Caco-2 (cell line): ENCODE measurements around the gene PADI4. TPM values are rescaled to one million over a fixed set of nuclear protein-coding genes. Genes with fewer than 3 reads are reported as not detected.
A peak's percentile ranks its signal among the peaks of the same experiment; 100 is the strongest.

Experiments used
- BruUV-seq: library from RNA; stranded (reverse); fragments of 400-500 nt; replicated peaks from 2 replicates; lab custom pipeline; 2021; lab: Mats Ljungman, UMichigan
- CTCF ChIA-PET: fragments of 300-600 bp; sonication (Branson Sonifier 250); formaldehyde crosslinking; loops from one replicate; lab custom pipeline; 2022; ENCODE audit warnings: antibody characterized with exemption; lab: Charles Lee
- POLR2A ChIA-PET: fragments of 300-600 bp; sonication (Branson Sonifier 250); formaldehyde crosslinking; loops from one replicate; lab custom pipeline; 2022; ENCODE audit warnings: antibody characterized with exemption; lab: Charles Lee
- DNase-seq, 2 experiments: peaks; one replicate each; pipeline versions ENCODE4 v3.0.0 to v3.0.0-alpha.2; 2020 to 2022
- H3K27me3 ChIP-seq: replicated peaks from 2 replicates; pipeline ENCODE4 v1.6.0; 2011; ENCODE audit warnings: low read length; ENCODE audit not compliant: control insufficient read depth, insufficient read depth
- H3K36me3 ChIP-seq: 2 replicates; pipeline ENCODE4 v1.5.1; 2011; ENCODE audit warnings: low read length; ENCODE audit not compliant: control insufficient read depth, insufficient read depth
- H3K4me1 ChIP-seq: fragments of 250-450 bp; sonication (Bioruptor Pico); 2 replicates; pipeline ENCODE4 v1.5.1; 2020; ENCODE audit warnings: mild to moderate bottlenecking
- H3K4me3 ChIP-seq: 2 replicates; pipeline ENCODE4 v1.5.1; 2011; ENCODE audit warnings: low read depth, mild to moderate bottlenecking, control low read depth, low read length
- H3K9me3 ChIP-seq: fragments of 250-450 bp; sonication (Bioruptor Pico); 2 replicates; pipeline ENCODE4 v1.5.1; 2020; ENCODE audit warnings: mild to moderate bottlenecking, moderate library complexity
- H3K27ac Mint-ChIP-seq: one replicate; pipeline ENCODE4 v1.8.0; 2022; ENCODE audit warnings: mixed read lengths; ENCODE audit not compliant: unreplicated experiment
- H3K27me3 Mint-ChIP-seq: one replicate; pipeline ENCODE4 v1.8.0; 2022; ENCODE audit warnings: mixed read lengths; ENCODE audit not compliant: insufficient read depth, unreplicated experiment
- H3K36me3 Mint-ChIP-seq: one replicate; pipeline ENCODE4 v1.8.0; 2022; ENCODE audit warnings: mild to moderate bottlenecking, mixed read lengths; ENCODE audit not compliant: insufficient read depth, unreplicated experiment
- H3K4me1 Mint-ChIP-seq: one replicate; pipeline ENCODE4 v1.8.0; 2022; ENCODE audit warnings: low read depth, mixed read lengths; ENCODE audit not compliant: unreplicated experiment
- H3K4me3 Mint-ChIP-seq: one replicate; pipeline ENCODE4 v1.8.0; 2022; ENCODE audit warnings: mild to moderate bottlenecking, moderate library complexity, mixed read lengths; ENCODE audit not compliant: unreplicated experiment
- H3K9me3 Mint-ChIP-seq: one replicate; pipeline ENCODE4 v1.8.0; 2022; ENCODE audit warnings: mixed read lengths; ENCODE audit not compliant: unreplicated experiment
- CTCF ChIP-seq, 2 experiments: fragments of 200-600 bp in 1 of 2; IDR thresholded peaks; 1 replicate in 1 of 2; 2 replicates in 1 of 2; pipeline versions ENCODE4 v1.5.1 to v1.8.0; 2011 to 2022; ENCODE audit warnings: antibody characterized with exemption in 1 of 2, control low read depth in 1 of 2, inconsistent platforms in 1 of 2, low read depth in 1 of 2, low read length in 1 of 2, mild to moderate bottlenecking in 1 of 2, moderate library complexity in 1 of 2; ENCODE audit not compliant: insufficient read depth in 1 of 2, severe bottlenecking in 1 of 2, unreplicated experiment in 1 of 2
- intact Hi-C: fragments of 100-400 bp; cut with micrococcal nuclease; formaldehyde crosslinking; loops from one replicate; pipeline ENCODE4 v1.10.0; 2022; ENCODE audit not compliant: unreplicated experiment
- total RNA-seq: library from RNA; stranded (reverse); gene quantifications from 2 replicates; pipeline ENCODE4 v1.2.3, GENCODE V29; 2022

The PADI4 gene
- total RNA-seq, 1 experiment from 2014 or later, result not detected

GRCh38 chr1:17264470-17264869, 43.5 kb upstream of the PADI4 start:
- H3K36me3 ChIP-seq, result no peaks in the 10 kb centered on the region
- no peaks in the 10 kb centered on the region for H3K4me1 Mint-ChIP-seq
- no peaks in the 10 kb centered on the region for H3K27me3 ChIP-seq
- no peaks in the 10 kb centered on the region for H3K36me3 Mint-ChIP-seq
- H3K27ac Mint-ChIP-seq, result no peak overlapping the region
- no peaks in the 10 kb centered on the region for H3K9me3 ChIP-seq
- H3K4me3 ChIP-seq, result no peak overlapping the region
- H3K27me3 Mint-ChIP-seq, result no peaks in the 10 kb centered on the region
- POLR2A ChIA-PET, result no interaction called here
- intact Hi-C loops, result no loop called here
- no peaks in the 10 kb centered on the region for H3K9me3 Mint-ChIP-seq
- BruUV-seq, result no TSS peak
- DNase-seq, result no peak
- CTCF ChIA-PET, result no interaction called here
- TF ChIP-seq CTCF (IDR thresholded peaks at IDR 0.05; ENCODE audit: insufficient read depth in 1 of 2, low read depth in 1 of 2, low read length in 1 of 2, severe bottlenecking in 1 of 2, unreplicated experiment in 1 of 2), result no peak
- H3K4me1 ChIP-seq, result no peaks in the 10 kb centered on the region
- H3K4me3 Mint-ChIP-seq, result no peak overlapping the region

- DNase-seq, result peak; percentile 10 to 38
- Mint-ChIP-seq H3K27ac (no peak overlapping the region), H3K9me3 (no peaks in the 10 kb centered on the region), H3K4me3 (no peak overlapping the region), H3K27me3 (no peaks in the 10 kb centered on the region), H3K4me1 (no peaks in the 10 kb centered on the region), H3K36me3 (no peaks in the 10 kb centered on the region)
- POLR2A ChIA-PET, result no interaction called here
- intact Hi-C loops, result no loop called here
- Histone ChIP-seq H3K4me1 (no peaks in the 10 kb centered on the region), H3K9me3 (no peaks in the 10 kb centered on the region), H3K36me3 (no peaks in the 10 kb centered on the region), H3K27me3 (no peaks in the 10 kb centered on the region), H3K4me3 (no peak overlapping the region)
- CTCF ChIA-PET, result no interaction called here
- TF ChIP-seq CTCF (IDR thresholded peaks at IDR 0.05; ENCODE audit: insufficient read depth in 1 of 2, low read depth in 1 of 2, low read length in 1 of 2, severe bottlenecking in 1 of 2, unreplicated experiment in 1 of 2), result peak in 1 of 2 experiments; percentile 15
- BruUV-seq, result no TSS peak
Measured at GRCh38 chr1:17265162-17265561, 42.8 kb upstream of the PADI4 start.

- Mint-ChIP-seq H3K9me3 (no peaks in the 10 kb centered on the region), H3K27ac (no peak overlapping the region), H3K4me3 (no peak overlapping the region), H3K4me1 (no peaks in the 10 kb centered on the region), H3K36me3 (no peaks in the 10 kb centered on the region), H3K27me3 (no peaks in the 10 kb centered on the region)
- ChIA-PET CTCF (no interaction called here), POLR2A (no interaction called here)
- Histone ChIP-seq H3K27me3 (no peaks in the 10 kb centered on the region), H3K36me3 (no peaks in the 10 kb centered on the region), H3K4me1 (no peaks in the 10 kb centered on the region), H3K9me3 (no peaks in the 10 kb centered on the region), H3K4me3 (no peak overlapping the region)
- TF ChIP-seq CTCF (IDR thresholded peaks at IDR 0.05; ENCODE audit: insufficient read depth in 1 of 2, low read depth in 1 of 2, low read length in 1 of 2, severe bottlenecking in 1 of 2, unreplicated experiment in 1 of 2), result no peak
- intact Hi-C loops, result no loop called here
- no TSS peak for BruUV-seq
- no peak for DNase-seq
Measured at GRCh38 chr1:17265950-17266349, 42.0 kb upstream of the PADI4 start.
